HepG2 (cell line): Measurements from ENCODE around the gene ACOX3. TPM values are rescaled to one million over a fixed set of nuclear protein-coding genes. Genes with fewer than 3 reads are reported as not detected.

Experiments used
- AHDC1 ChIP-seq: sonication (generic); formaldehyde crosslinking; IDR thresholded peaks from 2 replicates; pipeline ENCODE4 v1.5.1; 2020; ENCODE audit warnings: mild to moderate bottlenecking, missing genetic modification reagents, borderline replicate concordance
- ARID2 ChIP-seq: sonication (generic); formaldehyde crosslinking; IDR thresholded peaks from 2 replicates; pipeline ENCODE4 v1.8.1; 2022; ENCODE audit warnings: mild to moderate bottlenecking, missing genetic modification reagents, borderline replicate concordance
- ASH2L ChIP-seq: fragments of 300-600, 200-600 bp; sonication (generic); IDR thresholded peaks from 2 replicates; pipeline ENCODE4 v1.7.0; 2017; ENCODE audit warnings: low read depth, mild to moderate bottlenecking, moderate library complexity, mixed read lengths, low read length; ENCODE audit not compliant: insufficient read length
- CCAR2 ChIP-seq: fragments of 200-400 bp; formaldehyde crosslinking; optimal IDR thresholded peaks from 2 replicates; pipeline ENCODE3; 2018; ENCODE audit warnings: low read depth, mild to moderate bottlenecking, low read length, moderate library complexity
- FOXK2 ChIP-seq: fragments of 450-650 bp; IDR thresholded peaks from 2 replicates; pipeline ENCODE4 v1.6.1; 2016
- MED1 ChIP-seq: sonication (generic); formaldehyde crosslinking; IDR thresholded peaks from 2 replicates; pipeline ENCODE4 v1.4.0; 2020; ENCODE audit warnings: missing genetic modification reagents
- NFE2 ChIP-seq: sonication (generic); formaldehyde crosslinking; IDR thresholded peaks from 2 replicates; pipeline ENCODE4 v1.4.0; 2020; ENCODE audit warnings: missing genetic modification reagents
- NPAS2 ChIP-seq: sonication (generic); formaldehyde crosslinking; IDR thresholded peaks from 2 replicates; pipeline ENCODE4 v1.8.0; 2022; ENCODE audit warnings: mild to moderate bottlenecking, missing genetic modification reagents, borderline replicate concordance
- POLR2A ChIP-seq, 2 experiments: IDR thresholded peaks; 2 replicates each; pipeline ENCODE4 v1.6.1; 2011; ENCODE audit warnings: low read depth in 2 of 2, low read length in 2 of 2, mild to moderate bottlenecking in 1 of 2, moderate library complexity in 1 of 2; ENCODE audit not compliant: insufficient read depth in 1 of 2
- SKI ChIP-seq: fragments of 450-650 bp; IDR thresholded peaks from one replicate; pipeline ENCODE4 v1.6.1; 2018; ENCODE audit warnings: mild to moderate bottlenecking; ENCODE audit not compliant: partially characterized antibody
- TARDBP ChIP-seq: sonication (generic); formaldehyde crosslinking; IDR thresholded peaks from 2 replicates; pipeline ENCODE4 v1.8.0; 2022; ENCODE audit warnings: mild to moderate bottlenecking, missing genetic modification reagents
- TCF7L2 ChIP-seq: IDR thresholded peaks from 2 replicates; pipeline ENCODE4 v1.6.1; 2011; ENCODE audit warnings: mild to moderate bottlenecking, low read depth, low read length, moderate library complexity
- ZKSCAN8 ChIP-seq: IDR thresholded peaks from 2 replicates; pipeline ENCODE4 v1.6.1; 2016; ENCODE audit warnings: borderline replicate concordance, missing genetic modification reagents, missing compliant biosample characterization
- ZNF691 ChIP-seq: sonication (generic); formaldehyde crosslinking; IDR thresholded peaks from 2 replicates; pipeline ENCODE4 v1.4.0; 2020; ENCODE audit warnings: missing genetic modification reagents, low read depth, mild to moderate bottlenecking, borderline replicate concordance
- ZNF747 ChIP-seq: sonication (generic); formaldehyde crosslinking; IDR thresholded peaks from 2 replicates; pipeline ENCODE4 v1.8.1; 2023; ENCODE audit warnings: missing genetic modification reagents, mild to moderate bottlenecking, borderline replicate concordance
- ZNF781 ChIP-seq: sonication (generic); formaldehyde crosslinking; IDR thresholded peaks from 2 replicates; pipeline ENCODE4 v1.5.1; 2020; ENCODE audit warnings: borderline replicate concordance, mild to moderate bottlenecking, missing genetic modification reagents; ENCODE audit errors: not compliant biosample characterization
- polyA plus RNA-seq, 8 experiments: library from polyadenylated mRNA; depleted of rRNA in 3 of 8; stranded (reverse) in 7 of 8; unstranded in 1 of 8; fragments of >200 nt; fragmentation: Illumina TruSeq in 4 of 8; extraction: Trizol in 4 of 8; gene quantifications; 2 replicates each; pipeline versions ENCODE4 v1.2.1 to v1.2.3, GENCODE V29; 2011 to 2016; ENCODE audit warnings: low read depth in 4 of 8, missing spikeins in 1 of 8, mixed read lengths in 1 of 8; ENCODE audit not compliant: insufficient read depth in 1 of 8
- total RNA-seq, 5 experiments: library from RNA; depleted of rRNA; stranded (reverse); fragments of >200 nt; fragmentation: Illumina TruSeq; extraction: Trizol; gene quantifications; 2 replicates each; pipeline ENCODE4 v1.2.3, GENCODE V29; 2016; ENCODE audit warnings: low read depth in 1 of 5

The ACOX3 gene
- total and polyA plus RNA-seq, 2 of the 13 experiments (the other 11 are each of a cell fraction or from before 2014, with no cell fraction given) = 4.2 to 17.8 TPM

- no peak for TF ChIP-seq ZKSCAN8
- TF ChIP-seq FOXK2 = no peak
- TF ChIP-seq CCAR2 = no peak
- no peak for TF ChIP-seq ZNF691 (CRISPR knock-in tag)
- no peak for TF ChIP-seq ZNF781
- TF ChIP-seq TARDBP (CRISPR knock-in tag) = no peak
- TF ChIP-seq POLR2A (IDR thresholded peaks at IDR 0.05; ENCODE audit: insufficient read depth in 1 of 2, low read depth in 2 of 2, low read length in 2 of 2) = no peak
- TF ChIP-seq NFE2 = no peak
- no peak for TF ChIP-seq NPAS2 (CRISPR knock-in tag)
- no peak for TF ChIP-seq ASH2L
- TF ChIP-seq ARID2 (CRISPR knock-in tag) = no peak
- TF ChIP-seq SKI = peak; percentile 82
- TF ChIP-seq ZNF747 (CRISPR knock-in tag) = no peak
- no peak for TF ChIP-seq TCF7L2
- no peak for TF ChIP-seq AHDC1 (CRISPR knock-in tag)
- TF ChIP-seq MED1 (CRISPR knock-in tag) = no peak
- TF ChIP-seq, all 625 proteins: peak for 13
These were observed 29.8 kb downstream of the ACOX3 start (continued) for GRCh38 chr4:8410641-8411271.
